ENCODE data around the gene KRTAP15-1. TPM values are rescaled to one million over a fixed set of nuclear protein-coding genes. Genes with fewer than 3 reads are reported as not detected.

The KRTAP15-1 gene, protein sequence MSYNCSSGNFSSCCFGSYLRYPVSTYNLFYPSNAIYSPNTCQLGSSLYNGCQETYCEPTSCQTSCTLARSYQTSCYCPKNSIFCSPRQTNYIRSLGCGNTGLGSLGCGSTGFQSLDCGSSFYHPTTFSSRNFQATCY
- total RNA-seq = not detected in 2 replicates

DNA sequence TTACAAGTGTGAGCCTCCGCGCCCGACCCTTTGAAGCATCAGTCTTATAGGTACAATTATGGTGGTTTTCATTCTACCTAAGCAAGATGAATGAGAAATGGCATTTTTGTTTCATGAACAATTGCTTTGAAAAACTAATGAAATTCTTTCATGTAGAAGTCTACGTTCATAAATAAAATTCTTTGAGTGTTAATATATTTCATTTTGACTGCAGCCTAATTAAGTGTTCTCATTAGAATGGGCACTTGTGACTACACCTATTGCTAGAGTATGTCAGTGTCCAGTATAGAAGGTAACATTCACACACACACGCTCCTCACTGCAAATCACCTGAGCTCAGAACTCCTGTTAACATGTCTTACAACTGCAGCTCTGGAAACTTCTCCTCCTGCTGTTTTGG lies at the start of gene KRTAP15-1:
TSS of gene KRTAP15-1 (plus strand) at position 301 of the 400 bp plus-strand sequence. CDS start at position 354, 53 bp downstream.

DNA sequence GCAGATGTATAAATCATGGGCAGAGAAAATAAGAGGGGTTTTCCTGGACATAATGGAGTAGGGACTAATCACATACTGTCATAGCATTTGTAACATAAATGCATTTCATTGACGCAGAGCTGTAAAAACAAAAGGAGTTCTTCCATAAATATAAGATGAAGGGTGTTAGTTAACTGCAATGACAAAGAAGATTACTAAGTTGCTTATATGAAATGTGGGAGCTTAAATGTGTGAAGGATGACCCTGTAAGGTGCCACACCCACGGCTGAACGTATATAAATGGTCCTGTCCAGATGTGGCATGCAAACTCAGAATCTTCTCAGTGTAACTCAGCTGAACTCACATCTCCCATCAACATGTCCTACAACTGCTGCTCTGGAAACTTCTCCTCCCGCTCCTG lies 44.3 kb upstream of the KRTAP15-1 start, which contains the start of gene KRTAP13-1:
TSS of gene KRTAP13-1 (plus strand) at position 301 of the 400 bp plus-strand sequence. CDS start at position 357, 56 bp downstream.

DNA sequence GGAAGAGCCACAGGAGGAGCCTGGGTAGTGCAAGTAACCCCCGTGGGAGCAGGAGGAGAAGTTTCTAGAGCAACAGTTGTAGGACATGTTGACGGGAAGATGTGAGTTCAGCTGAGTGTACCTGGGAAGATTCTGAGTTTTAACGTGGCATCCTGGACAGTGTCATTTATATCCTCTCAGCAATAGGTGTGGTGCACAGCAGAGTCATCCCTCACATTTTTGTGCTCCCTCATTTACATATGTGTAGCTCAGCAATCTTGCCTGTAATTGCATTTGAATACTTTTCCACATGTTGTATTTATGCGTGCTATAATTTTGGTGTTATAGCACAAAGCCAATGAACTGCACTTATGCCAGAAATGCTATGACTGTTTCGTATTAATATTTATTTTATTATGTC lies 14.2 kb upstream of the KRTAP15-1 start, which contains the start of gene KRTAP13-3:
TSS of gene KRTAP13-3 (minus strand) at position 101 of the 400 bp plus-strand sequence. CDS start at position 87, 14 bp downstream.

DNA sequence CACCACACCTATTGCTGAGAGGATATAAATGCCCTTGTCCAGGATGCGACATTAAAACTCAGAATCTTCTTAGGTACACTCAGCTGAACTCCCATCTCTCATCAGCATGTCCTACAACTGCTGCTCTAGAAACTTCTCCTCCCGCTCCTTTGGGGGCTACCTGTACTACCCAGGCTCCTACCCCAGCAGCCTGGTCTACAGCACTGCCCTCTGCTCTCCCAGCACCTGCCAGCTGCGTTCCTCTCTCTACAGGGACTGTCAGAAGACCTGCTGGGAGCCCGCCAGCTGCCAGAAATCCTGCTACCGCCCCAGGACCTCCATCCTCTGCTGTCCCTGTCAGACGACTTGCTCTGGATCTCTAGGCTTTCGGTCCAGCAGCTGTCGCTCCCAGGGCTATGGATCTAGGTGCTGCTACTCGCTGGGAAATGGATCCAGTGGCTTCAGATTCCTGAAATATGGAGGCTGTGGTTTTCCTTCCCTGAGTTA lies 9.9 kb upstream of the KRTAP15-1 start, which contains the start of gene KRTAP13-4:
TSS of gene KRTAP13-4 (plus strand) at position 51 of the 486 bp plus-strand sequence. CDS start at position 107, 56 bp downstream.

DNA sequence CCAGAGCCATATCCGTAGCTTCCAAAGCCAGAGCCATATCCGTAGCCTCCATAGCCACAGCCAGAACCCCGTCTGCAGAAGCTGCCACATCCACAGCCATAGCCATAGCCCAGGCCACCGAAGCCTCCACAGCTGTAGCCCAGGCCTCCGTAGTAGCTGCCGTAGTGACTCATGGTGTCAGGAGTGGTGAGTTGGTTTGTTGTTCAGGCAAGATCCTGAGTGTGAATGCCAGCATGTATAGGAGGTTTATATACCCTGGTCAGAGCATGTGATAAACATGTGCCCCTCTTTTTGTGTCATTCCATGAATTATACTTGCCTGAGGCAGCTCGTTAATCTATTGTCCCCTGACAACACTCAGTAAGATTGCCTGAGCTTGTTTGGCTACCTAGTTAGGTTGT lies 40.1 kb downstream of the KRTAP15-1 start, which contains the start of gene KRTAP19-1:
TSS of gene KRTAP19-1 (minus strand) at position 223 of the 400 bp plus-strand sequence. CDS start at position 173, 50 bp downstream.

DNA sequence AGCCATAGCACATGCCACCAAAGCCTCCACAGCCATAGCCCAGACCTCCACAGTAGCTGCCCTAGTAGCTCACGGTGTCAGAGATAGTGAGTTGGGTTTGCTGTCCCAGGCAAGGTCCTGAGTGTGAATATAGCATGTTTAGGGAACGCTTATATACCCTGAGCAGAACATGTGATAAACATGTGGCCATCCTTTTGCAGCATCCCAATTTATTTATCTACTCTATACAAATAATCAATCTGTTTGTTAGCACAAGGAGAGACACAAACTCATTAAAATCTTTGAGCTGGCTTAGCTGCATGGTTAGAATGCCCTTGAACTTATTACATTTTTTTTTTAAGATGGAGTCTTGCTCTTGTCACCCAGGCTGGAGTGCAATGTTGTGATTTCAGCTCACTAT lies 47.3 kb downstream of the KRTAP15-1 start, which contains the start of gene KRTAP19-2:
TSS of gene KRTAP19-2 (minus strand) at position 101 of the 400 bp plus-strand sequence. CDS start at position 13, 88 bp downstream.

Other genes starting within 250 kb of the KRTAP15-1 start
- not detected in 2 replicates for gene CLDN8, start 224.2 kb upstream of the KRTAP15-1 start, total RNA-seq
- not detected in 2 replicates for gene KRTAP24-1, start 157.3 kb upstream of the KRTAP15-1 start, total RNA-seq
- not detected in 2 replicates for gene KRTAP25-1, start 150.8 kb upstream of the KRTAP15-1 start, total RNA-seq
- gene KRTAP26-1, start 120.0 kb upstream of the KRTAP15-1 start, total RNA-seq = not detected in 2 replicates
- gene KRTAP27-1, start 102.6 kb upstream of the KRTAP15-1 start, total RNA-seq = not detected in 2 replicates
- not detected in 2 replicates for gene KRTAP23-1, start 91.7 kb upstream of the KRTAP15-1 start, total RNA-seq
- gene KRTAP13-2, start 68.0 kb upstream of the KRTAP15-1 start, total RNA-seq = not detected in 2 replicates
- not detected in 2 replicates for gene KRTAP13-1, start 44.2 kb upstream of the KRTAP15-1 start, total RNA-seq
- gene KRTAP13-3, start 14.3 kb upstream of the KRTAP15-1 start, total RNA-seq = not detected in 2 replicates
- gene KRTAP13-4, start 10.1 kb upstream of the KRTAP15-1 start, total RNA-seq = not detected in 2 replicates
- gene KRTAP19-1, start 40.1 kb downstream of the KRTAP15-1 start, total RNA-seq = not detected in 2 replicates
- gene KRTAP19-2, start 47.2 kb downstream of the KRTAP15-1 start, total RNA-seq = not detected in 2 replicates
- not detected in 2 replicates for gene KRTAP19-3, start 51.7 kb downstream of the KRTAP15-1 start, total RNA-seq
- not detected in 2 replicates for gene KRTAP19-4, start 56.9 kb downstream of the KRTAP15-1 start, total RNA-seq
- gene KRTAP19-5, start 61.9 kb downstream of the KRTAP15-1 start, total RNA-seq = not detected in 2 replicates
- gene KRTAP19-6, start 101.6 kb downstream of the KRTAP15-1 start, total RNA-seq = not detected in 2 replicates
- not detected in 2 replicates for gene KRTAP19-7, start 121.0 kb downstream of the KRTAP15-1 start, total RNA-seq
- gene KRTAP22-2, start 150.1 kb downstream of the KRTAP15-1 start, total RNA-seq = not detected in 2 replicates
- not detected in 2 replicates for gene KRTAP6-3, start 152.2 kb downstream of the KRTAP15-1 start, total RNA-seq
- gene KRTAP6-2, start 158.6 kb downstream of the KRTAP15-1 start, total RNA-seq = not detected in 2 replicates
- gene KRTAP22-1, start 160.8 kb downstream of the KRTAP15-1 start, total RNA-seq = not detected in 2 replicates
- not detected in 2 replicates for gene KRTAP6-1, start 173.7 kb downstream of the KRTAP15-1 start, total RNA-seq
- gene KRTAP20-1, start 176.2 kb downstream of the KRTAP15-1 start, total RNA-seq = not detected in 2 replicates
- not detected in 2 replicates for gene KRTAP20-4, start 180.4 kb downstream of the KRTAP15-1 start, total RNA-seq
- gene KRTAP20-2, start 194.9 kb downstream of the KRTAP15-1 start, total RNA-seq = not detected in 2 replicates
- gene KRTAP20-3, start 202.6 kb downstream of the KRTAP15-1 start, total RNA-seq = not detected in 2 replicates

All from hair follicular keratinocyte (primary cell).